ENCODE measurements around the gene STRC.
"Not testable (repeated sequence)": the region's sequence is repeated elsewhere in the genome, so short reads cannot be mapped to it uniquely, and the experiment has no call there.

The STRC gene

GRCh38 chr15:43618700-43619099, at the start of gene STRC:
Gene STRC (minus strand): TSS chr15:43618800. CDS start chr15:43618722, 78 bp downstream.
- not testable (repeated sequence) for DNase-seq

GRCh38 chr15:43666177-43666576, 47.6 kb upstream of the STRC start:
- DNase-seq: not testable (repeated sequence)

GRCh38 chr15:43663333-43663732, 44.7 kb upstream of the STRC start:
- not testable (repeated sequence) for DNase-seq

- not testable (repeated sequence) for DNase-seq
Measured at GRCh38 chr15:43662293-43662692, 43.7 kb upstream of the STRC start.

GRCh38 chr15:43659727-43660126, 41.1 kb upstream of the STRC start:
- not testable (repeated sequence) for DNase-seq

- not testable (repeated sequence) for DNase-seq
Measured at GRCh38 chr15:43649430-43649926, 30.9 kb upstream of the STRC start.

- no peak for DNase-seq
Measured at GRCh38 chr15:43648649-43649429, 30.2 kb upstream of the STRC start, which contains the start of gene CATSPER2. Gene CATSPER2 (minus strand): TSS chr15:43648844. CDS start chr15:43648061, 783 bp downstream.

GRCh38 chr15:43638464-43639204, 20.0 kb upstream of the STRC start:
- not testable (repeated sequence) for DNase-seq

- DNase-seq: not testable (repeated sequence)
Measured at GRCh38 chr15:43626937-43627336, 8.3 kb upstream of the STRC start.

- DNase-seq: no peak
Measured at GRCh38 chr15:43625106-43625505, 6.5 kb upstream of the STRC start.

GRCh38 chr15:43622068-43622799, 3.6 kb upstream of the STRC start:
- not testable (repeated sequence) for DNase-seq

- not testable (repeated sequence) for DNase-seq
Measured at GRCh38 chr15:43617750-43618149, 850 bp downstream of the STRC start.

- peak in 2 of 51 donors; percentile 9 to 25 for DNase-seq
Measured at GRCh38 chr15:43602233-43602632, 16.4 kb downstream of the STRC start.

- DNase-seq: not testable (repeated sequence)
Measured at GRCh38 chr15:43600200-43600599, 18.4 kb downstream of the STRC start.

- DNase-seq: not testable (repeated sequence)
Measured at GRCh38 chr15:43599131-43599530, 19.5 kb downstream of the STRC start.

GRCh38 chr15:43593328-43594190, 25.0 kb downstream of the STRC start, which contains the start of gene CKMT1B:
Gene CKMT1B (plus strand): TSS chr15:43594027. CDS start chr15:43594219, 192 bp downstream.
- DNase-seq: not testable (repeated sequence)

GRCh38 chr15:43592841-43593240, 25.8 kb downstream of the STRC start:
- not testable (repeated sequence) for DNase-seq

GRCh38 chr15:43589778-43590466, 28.7 kb downstream of the STRC start, which contains the start of gene PPIP5K1:
Gene PPIP5K1 (minus strand): TSS chr15:43590208. CDS start chr15:43584504, 5,704 bp downstream.
- DNase-seq: not testable (repeated sequence)

GRCh38 chr15:43574607-43575006, 44.0 kb downstream of the STRC start:
- not testable (repeated sequence) for DNase-seq

Measured in hypothalamus (tissue), 51 donors.